Activated T-helper 9 cell treated with anti-CD3 and anti-CD28 coated beads, Interleukin-2, amount 50 U/mL, for 16 hours (primary cell): ENCODE data around the gene TRIP12.
"Not testable (repeated sequence)": the region's sequence is repeated elsewhere in the genome, so short reads cannot be mapped to it uniquely, and the experiment has no call there.

Experiments used
- DNase-seq: peaks from one replicate; pipeline ENCODE4 v3.0.0-alpha.2; 2020; ENCODE audit warnings: low read depth

TRIP12 gene

GRCh38 chr2:229768235-229768634 lies 153.6 kb downstream of the TRIP12 start:
- DNase-seq: no peak

GRCh38 chr2:229765721-229766120 lies 156.1 kb downstream of the TRIP12 start:
- no peak for DNase-seq

GRCh38 chr2:229761663-229762062 lies 160.1 kb downstream of the TRIP12 start:
- DNase-seq: no peak

- not testable (repeated sequence) for DNase-seq
These were observed 164.3 kb downstream of the TRIP12 start for GRCh38 chr2:229757462-229757861.

GRCh38 chr2:229752970-229753729 lies 168.7 kb downstream of the TRIP12 start:
- DNase-seq: no peak

GRCh38 chr2:229749779-229750178 lies 172.0 kb downstream of the TRIP12 start:
- no peak for DNase-seq

- no peak for DNase-seq
These were observed 172.9 kb downstream of the TRIP12 start for GRCh38 chr2:229748950-229749349.

- not testable (repeated sequence) for DNase-seq
These were observed 179.1 kb downstream of the TRIP12 start for GRCh38 chr2:229742691-229743090.

GRCh38 chr2:229740279-229740678 lies 181.5 kb downstream of the TRIP12 start:
- DNase-seq: no peak

GRCh38 chr2:229738024-229738625 lies 183.7 kb downstream of the TRIP12 start:
- no peak for DNase-seq

- DNase-seq: no peak
These were observed 187.4 kb downstream of the TRIP12 start for GRCh38 chr2:229734410-229734809.

- DNase-seq: no peak
These were observed 188.1 kb downstream of the TRIP12 start for GRCh38 chr2:229733611-229734245.

GRCh38 chr2:229732897-229733296 lies 188.9 kb downstream of the TRIP12 start:
- DNase-seq: no peak

GRCh38 chr2:229731916-229732315 lies 189.9 kb downstream of the TRIP12 start:
- no peak for DNase-seq

GRCh38 chr2:229731363-229731762 lies 190.4 kb downstream of the TRIP12 start:
- DNase-seq: no peak

- no peak for DNase-seq
These were observed 193.4 kb downstream of the TRIP12 start for GRCh38 chr2:229728370-229728769.

- no peak for DNase-seq
These were observed 195.2 kb downstream of the TRIP12 start for GRCh38 chr2:229726643-229727042.

- no peak for DNase-seq
These were observed 195.9 kb downstream of the TRIP12 start for GRCh38 chr2:229725716-229726574.

- DNase-seq: not testable (repeated sequence)
These were observed 198.6 kb downstream of the TRIP12 start for GRCh38 chr2:229723192-229723591.

GRCh38 chr2:229719926-229720647 lies 201.7 kb downstream of the TRIP12 start:
- DNase-seq: no peak

- DNase-seq: no peak
These were observed 203.8 kb downstream of the TRIP12 start for GRCh38 chr2:229718057-229718456.
